SK-N-SH treated with all-trans-retinoic acid at 6 μM for 48 hours (cell line): Measurements from ENCODE around the gene ELFN1.

Source experiments
- ATAC-seq: fragments of 200-7000 bp; cut with Tn5 transposase; 3 replicates; pipeline ENCODE4 v1.9.1; 2020; ENCODE audit warnings: mild to moderate bottlenecking, moderate library complexity
- ARNTL ChIP-seq: fragments of 450-650 bp; formaldehyde crosslinking; IDR thresholded peaks from 2 replicates; pipeline ENCODE4 v1.5.0; 2020; ENCODE audit warnings: low read depth, mild to moderate bottlenecking, moderate library complexity, borderline replicate concordance
- BACH2 ChIP-seq: fragments of 250-450 bp; sonication (Bioruptor Pico); IDR thresholded peaks from 2 replicates; pipeline ENCODE4 v1.9.0; 2021; ENCODE audit warnings: mild to moderate bottlenecking, borderline replicate concordance
- CSRNP3 ChIP-seq: fragments of 250-450 bp; sonication (Bioruptor Pico); IDR thresholded peaks from 2 replicates; pipeline ENCODE4 v1.5.1; 2021; ENCODE audit warnings: mild to moderate bottlenecking, moderate library complexity
- ESRRG ChIP-seq: fragments of 250-450 bp; sonication (Bioruptor Pico); IDR thresholded peaks from 2 replicates; pipeline ENCODE4 v1.6.1; 2021; ENCODE audit warnings: mild to moderate bottlenecking
- GLIS3 ChIP-seq: fragments of 250-450 bp; sonication (Bioruptor Pico); IDR thresholded peaks from 2 replicates; pipeline ENCODE4 v1.5.0; 2020; ENCODE audit warnings: mild to moderate bottlenecking, moderate library complexity
- ISL1 ChIP-seq: fragments of 250-450 bp; sonication (Bioruptor Pico); IDR thresholded peaks from 2 replicates; pipeline ENCODE4 v2.1.2; 2022; ENCODE audit warnings: mild to moderate bottlenecking, moderate library complexity
- OSR1 ChIP-seq: fragments of 250-450 bp; sonication (Bioruptor Pico); IDR thresholded peaks from 2 replicates; pipeline ENCODE4 v1.8.0; 2022; ENCODE audit warnings: moderate library complexity, mild to moderate bottlenecking, inconsistent platforms
- PATZ1 ChIP-seq: fragments of 250-450 bp; sonication (Bioruptor Pico); IDR thresholded peaks from 2 replicates; pipeline ENCODE4 v1.8.0; 2020; ENCODE audit warnings: mild to moderate bottlenecking, moderate library complexity, borderline replicate concordance
- POU6F1 ChIP-seq: fragments of 250-450 bp; sonication (Bioruptor Pico); IDR thresholded peaks from 2 replicates; pipeline ENCODE4 v1.8.0; 2021; ENCODE audit warnings: low read depth, mild to moderate bottlenecking, moderate library complexity, borderline replicate concordance
- PPARA ChIP-seq: fragments of 250-450 bp; sonication (Bioruptor Pico); IDR thresholded peaks from 2 replicates; pipeline ENCODE4 v1.5.0; 2020; ENCODE audit warnings: mild to moderate bottlenecking, borderline replicate concordance
- SNAI2 ChIP-seq: fragments of 250-450 bp; sonication (Bioruptor Pico); IDR thresholded peaks from 2 replicates; pipeline ENCODE4 v1.5.0; 2020; ENCODE audit warnings: mild to moderate bottlenecking, moderate library complexity
- TCF4 ChIP-seq: fragments of 250-450 bp; sonication (Bioruptor Pico); IDR thresholded peaks from 2 replicates; pipeline ENCODE4 v1.8.0; 2021; ENCODE audit warnings: mild to moderate bottlenecking, moderate library complexity, borderline replicate concordance
- TOX ChIP-seq: fragments of 250-450 bp; sonication (Bioruptor Pico); IDR thresholded peaks from 2 replicates; pipeline ENCODE4 v1.8.0; 2021; ENCODE audit warnings: mild to moderate bottlenecking, moderate library complexity, borderline replicate concordance
- ZC3H10 ChIP-seq: fragments of 250-450 bp; sonication (Bioruptor Pico); IDR thresholded peaks from 2 replicates; pipeline ENCODE4 v1.5.1; 2021; ENCODE audit warnings: mild to moderate bottlenecking, moderate library complexity
- ZFP3 ChIP-seq: fragments of 250-450 bp; sonication (Bioruptor Pico); IDR thresholded peaks from 2 replicates; pipeline ENCODE4 v1.5.0; 2020; ENCODE audit warnings: mild to moderate bottlenecking, moderate library complexity
- ZFP30 ChIP-seq: fragments of 450-650 bp; formaldehyde crosslinking; IDR thresholded peaks from 2 replicates; pipeline ENCODE4 v1.5.0; 2022; ENCODE audit warnings: mild to moderate bottlenecking, moderate library complexity
- ZNF565 ChIP-seq: fragments of 450-650 bp; formaldehyde crosslinking; conservative IDR thresholded peaks from 2 replicates; pipeline ENCODE4 v1.5.0; 2020; ENCODE audit warnings: low read depth, mild to moderate bottlenecking, moderate library complexity
- ZNF70 ChIP-seq: fragments of 450-650 bp; formaldehyde crosslinking; IDR thresholded peaks from 2 replicates; pipeline ENCODE4 v1.5.0; 2020; ENCODE audit warnings: mild to moderate bottlenecking, moderate library complexity
- ZNF8 ChIP-seq: fragments of 450-650 bp; formaldehyde crosslinking; IDR thresholded peaks from 2 replicates; pipeline ENCODE4 v1.5.0; 2020; ENCODE audit warnings: mild to moderate bottlenecking, moderate library complexity

ELFN1 gene

GRCh38 chr7:1675036-1675671 is 5.1 kb downstream of the ELFN1 start:
- TF ChIP-seq ZFP3 (CRISPR knock-in tag) = no peak
- no peak for TF ChIP-seq ZC3H10
- no peak for TF ChIP-seq POU6F1 (CRISPR knock-in tag)
- TF ChIP-seq GLIS3 = no peak
- no peak for TF ChIP-seq OSR1 (CRISPR knock-in tag)
- TF ChIP-seq BACH2 = no peak
- TF ChIP-seq SNAI2 (CRISPR knock-in tag) = no peak
- TF ChIP-seq PPARA = no peak
- TF ChIP-seq ZNF70 (CRISPR knock-in tag) = no peak
- TF ChIP-seq TCF4 (CRISPR knock-in tag) = no peak
- no peak for TF ChIP-seq ESRRG
- TF ChIP-seq ARNTL = no peak
- no peak for TF ChIP-seq ISL1
- no peak for TF ChIP-seq TOX (CRISPR knock-in tag)
- ATAC-seq = no peak

- no peak for ATAC-seq
- no peak for TF ChIP-seq ZFP3 (CRISPR knock-in tag)
- TF ChIP-seq POU6F1 (CRISPR knock-in tag) = no peak
- TF ChIP-seq ISL1 = no peak
- no peak for TF ChIP-seq ZNF565 (CRISPR knock-in tag)
- TF ChIP-seq ESRRG = no peak
- no peak for TF ChIP-seq ZFP30
- no peak for TF ChIP-seq ZNF70 (CRISPR knock-in tag)
- TF ChIP-seq SNAI2 (CRISPR knock-in tag) = no peak
- TF ChIP-seq PATZ1 (CRISPR knock-in tag) = no peak
- no peak for TF ChIP-seq OSR1 (CRISPR knock-in tag)
- no peak for TF ChIP-seq CSRNP3 (CRISPR knock-in tag)
- TF ChIP-seq ZNF8 (CRISPR knock-in tag) = no peak
- no peak for TF ChIP-seq TCF4 (CRISPR knock-in tag)
- no peak for TF ChIP-seq ARNTL
- TF ChIP-seq PPARA = no peak
- TF ChIP-seq GLIS3 = no peak
- no peak for TF ChIP-seq BACH2
Measured at GRCh38 chr7:1675673-1676549, 5.8 kb downstream of the ELFN1 start.

- ATAC-seq = no peak
- TF ChIP-seq PATZ1 (CRISPR knock-in tag) = no peak
Measured at GRCh38 chr7:1676550-1677078, 6.5 kb downstream of the ELFN1 start.
